NT2/D1 (cell line): ENCODE results near the gene SURF4.

Source experiments
- SUZ12 ChIP-seq: IDR thresholded peaks from 2 replicates; pipeline ENCODE4 v1.6.1; 2011; ENCODE audit not compliant: insufficient read length, insufficient read depth; ENCODE audit errors: extremely low read depth
- YY1 ChIP-seq: IDR thresholded peaks from 2 replicates; pipeline ENCODE4 v1.6.1; 2011; ENCODE audit not compliant: insufficient read length, insufficient read depth

- TF ChIP-seq YY1 = no peak
- TF ChIP-seq SUZ12 = no peak
These were observed 41.9 kb upstream of the SURF4 start, which contains the start of gene REXO4 for GRCh38 chr9:133417541-133418461.
